ENCODE results near the gene BICDL2. TPM values are rescaled to one million over a fixed set of nuclear protein-coding genes. Genes with fewer than 3 reads are reported as not detected.

The BICDL2 gene, protein sequence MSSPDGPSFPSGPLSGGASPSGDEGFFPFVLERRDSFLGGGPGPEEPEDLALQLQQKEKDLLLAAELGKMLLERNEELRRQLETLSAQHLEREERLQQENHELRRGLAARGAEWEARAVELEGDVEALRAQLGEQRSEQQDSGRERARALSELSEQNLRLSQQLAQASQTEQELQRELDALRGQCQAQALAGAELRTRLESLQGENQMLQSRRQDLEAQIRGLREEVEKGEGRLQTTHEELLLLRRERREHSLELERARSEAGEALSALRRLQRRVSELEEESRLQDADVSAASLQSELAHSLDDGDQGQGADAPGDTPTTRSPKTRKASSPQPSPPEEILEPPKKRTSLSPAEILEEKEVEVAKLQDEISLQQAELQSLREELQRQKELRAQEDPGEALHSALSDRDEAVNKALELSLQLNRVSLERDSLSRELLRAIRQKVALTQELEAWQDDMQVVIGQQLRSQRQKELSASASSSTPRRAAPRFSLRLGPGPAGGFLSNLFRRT
- total RNA-seq (2022; extraction: Qiagen RNA extraction; ENCODE audit: low read depth), result not detected in 5 replicates

DNA sequence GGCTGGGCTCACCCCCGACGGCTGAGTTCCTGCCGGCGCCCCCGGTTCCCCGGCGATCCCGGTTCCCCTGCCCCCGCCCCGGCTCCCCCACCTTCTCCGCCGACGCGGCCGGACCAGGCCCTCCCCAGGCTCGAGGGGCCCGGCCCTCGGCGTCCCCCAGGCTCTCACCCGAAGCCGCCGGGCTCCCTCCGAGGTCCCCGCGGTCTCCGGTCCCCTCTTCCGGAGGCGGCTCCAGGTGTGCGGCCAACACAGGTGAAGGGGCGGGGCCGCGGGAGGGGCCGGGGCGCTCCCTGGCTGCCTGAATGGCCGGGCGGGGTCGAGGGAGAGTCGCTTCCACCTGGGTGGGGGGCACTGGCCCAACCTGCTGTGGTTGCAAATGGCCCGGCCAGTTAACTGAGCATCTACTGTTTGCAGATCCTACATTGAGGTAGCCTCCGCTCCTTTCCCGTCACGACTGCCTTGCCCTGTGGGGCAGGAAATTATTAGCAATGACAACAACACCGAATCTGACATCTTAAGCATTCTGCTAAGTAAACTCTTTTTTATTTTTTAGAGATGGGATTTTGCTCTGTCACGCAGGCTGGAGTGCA lies at the start of gene BICDL2:
TSS of gene BICDL2 (minus strand) at position 219 of the 590 bp plus-strand sequence. CDS start 1,448 bp downstream, outside the sequence.

DNA sequence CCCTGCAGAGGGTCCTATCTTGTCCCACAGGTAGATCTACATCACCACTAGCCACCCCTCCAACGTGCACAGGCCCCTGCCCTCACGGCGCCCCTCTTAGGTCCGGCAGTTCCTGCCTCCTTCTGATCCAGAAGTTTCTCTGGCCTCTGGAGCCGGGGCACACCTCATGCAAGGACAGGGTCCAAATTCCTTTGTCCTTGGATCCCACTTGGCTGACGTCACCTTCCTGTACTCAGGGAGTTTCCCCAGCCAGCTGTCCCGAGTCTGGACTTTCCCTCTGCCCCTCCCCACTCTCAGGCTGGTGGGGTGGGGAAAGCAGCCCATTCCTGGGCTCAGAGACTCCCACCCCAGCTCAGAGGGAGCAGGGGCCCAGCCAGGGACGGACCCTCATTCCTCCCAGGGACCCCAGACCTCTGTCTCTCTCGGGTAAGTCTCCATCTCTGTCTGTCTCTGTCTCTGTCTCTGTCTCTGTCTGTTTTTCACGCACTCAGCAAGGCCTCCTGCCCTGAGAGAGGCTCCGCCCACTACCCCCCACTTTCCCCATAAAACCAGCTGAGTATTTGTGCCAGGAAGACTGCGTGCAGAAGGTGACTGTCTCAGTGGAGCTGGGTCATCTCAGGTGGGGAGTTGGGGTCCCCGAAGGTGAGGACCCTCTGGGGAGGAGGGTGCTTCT lies 28.5 kb upstream of the BICDL2 start, which contains the start of gene IL32:
TSS of gene IL32 (plus strand) at position 572 of the 673 bp plus-strand sequence. CDS start 172 bp downstream, outside the sequence.

DNA sequence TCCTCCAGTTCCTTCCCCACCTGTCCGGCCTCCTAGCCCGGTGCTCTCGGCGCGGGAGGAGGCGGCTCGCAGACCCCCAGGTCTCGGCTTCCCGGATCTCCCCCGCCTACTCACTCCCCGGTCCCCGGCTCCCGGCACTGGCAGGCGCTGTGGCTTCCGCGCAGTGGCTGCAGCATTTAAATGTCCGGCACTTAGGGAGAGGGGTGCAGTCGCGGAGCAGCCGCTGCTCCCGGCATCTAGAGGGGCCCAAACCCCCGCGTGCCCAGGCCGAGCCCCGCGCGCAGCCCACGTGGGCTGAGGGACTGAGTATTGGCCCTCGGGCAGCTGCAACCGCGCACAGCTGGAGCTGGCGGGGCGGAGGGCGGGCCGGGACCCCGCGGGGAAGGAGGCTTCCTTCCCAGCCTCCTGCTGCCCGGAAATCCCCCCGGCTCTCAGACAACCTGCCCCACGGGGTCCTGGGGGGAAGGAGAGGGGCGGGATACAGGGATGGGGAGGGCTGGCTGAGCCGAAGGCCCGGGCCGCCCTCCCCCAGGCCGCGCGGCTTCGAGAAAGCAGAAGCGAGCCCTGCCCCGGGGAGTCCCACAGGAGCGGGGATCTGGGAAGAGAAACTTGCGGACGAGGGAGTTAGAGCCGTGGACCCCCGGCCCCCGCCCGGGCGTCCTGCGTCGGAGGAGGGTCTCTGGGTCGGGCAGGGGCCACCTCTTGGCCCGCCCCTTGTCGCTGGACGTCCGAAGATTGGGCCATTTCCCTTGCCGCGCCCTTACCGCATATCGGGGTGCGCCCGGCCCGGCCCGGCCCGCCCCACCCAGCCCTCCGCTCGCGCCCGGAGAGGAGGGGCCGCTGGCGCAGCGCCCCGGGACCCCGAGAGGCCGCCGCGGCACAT lies 9.3 kb upstream of the BICDL2 start, which contains the start of gene MMP25:
TSS of gene MMP25 (plus strand) at position 804 of the 883 bp plus-strand sequence. CDS start 357 bp downstream, outside the sequence.

GRCh38 chr16:3023669-3024478 lies 12.9 kb downstream of the BICDL2 start, which contains the start of the genes HCFC1R1 and THOC6:
TSS of gene HCFC1R1 (minus strand) at chr16:3023942. CDS start at chr16:3023941, 1 bp downstream.
TSS of gene THOC6 (plus strand) at chr16:3024035. CDS start at chr16:3024327, 292 bp downstream.

DNA sequence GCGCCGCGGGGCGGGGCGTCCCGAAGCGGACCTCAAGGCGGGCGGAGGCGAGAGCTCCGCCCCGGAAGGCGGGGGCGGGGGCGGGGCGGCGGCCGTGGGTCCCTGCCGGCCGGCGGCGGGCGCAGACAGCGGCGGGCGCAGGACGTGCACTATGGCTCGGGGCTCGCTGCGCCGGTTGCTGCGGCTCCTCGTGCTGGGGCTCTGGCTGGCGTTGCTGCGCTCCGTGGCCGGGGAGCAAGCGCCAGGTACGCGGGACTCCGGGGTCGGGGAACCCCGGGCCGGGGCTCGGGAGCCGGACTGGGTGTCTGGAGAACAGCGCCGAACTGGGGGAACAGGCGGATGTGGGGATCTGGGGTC lies 16.5 kb downstream of the BICDL2 start, which contains the start of gene TNFRSF12A:
TSS of gene TNFRSF12A (plus strand) at position 122 of the 357 bp plus-strand sequence. CDS start at position 152, 30 bp downstream.

DNA sequence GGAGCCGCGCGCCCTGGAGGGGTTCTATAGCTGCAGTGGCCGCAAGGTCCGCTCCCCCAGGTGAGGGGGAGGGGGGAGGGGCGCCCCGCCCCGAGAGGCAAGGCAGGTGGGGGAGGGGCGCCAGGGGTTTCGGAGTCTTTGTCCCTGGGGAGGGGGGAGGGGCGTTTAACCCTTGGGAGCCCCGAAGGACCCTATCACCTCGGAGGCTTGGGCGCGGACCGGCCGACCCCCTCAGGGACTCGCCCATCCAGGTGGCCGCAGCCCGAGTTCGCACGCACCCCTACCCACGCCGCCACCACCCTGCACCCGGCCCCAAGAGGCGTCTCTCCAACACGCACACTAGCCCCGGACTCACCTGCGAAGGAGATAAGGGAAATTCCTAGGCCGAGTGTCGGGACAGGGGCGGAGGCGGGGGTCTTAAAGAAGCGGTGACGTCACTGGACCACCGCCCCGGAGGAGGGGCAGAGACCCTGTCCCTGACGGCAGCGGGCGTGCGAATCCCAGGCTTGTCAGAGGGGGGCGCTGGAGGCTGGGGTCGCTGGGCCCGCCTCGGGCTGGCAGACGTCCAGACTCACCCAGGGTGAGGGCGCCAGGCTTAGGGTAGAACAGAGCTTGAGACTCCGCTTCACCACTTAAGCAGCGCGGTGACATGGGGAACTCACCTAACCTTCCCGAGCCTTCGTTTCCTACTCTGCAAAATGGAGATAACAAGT lies 18.8 kb downstream of the BICDL2 start, which contains the start of gene CLDN6:
TSS of gene CLDN6 (minus strand) at position 390 of the 713 bp plus-strand sequence. CDS start 2,162 bp downstream, outside the sequence.

GRCh38 chr16:3012828-3013420 lies 23.8 kb downstream of the BICDL2 start, which contains the start of gene CLDN9:
TSS of gene CLDN9 (plus strand) at chr16:3012923. CDS start at chr16:3013363, 440 bp downstream.

DNA sequence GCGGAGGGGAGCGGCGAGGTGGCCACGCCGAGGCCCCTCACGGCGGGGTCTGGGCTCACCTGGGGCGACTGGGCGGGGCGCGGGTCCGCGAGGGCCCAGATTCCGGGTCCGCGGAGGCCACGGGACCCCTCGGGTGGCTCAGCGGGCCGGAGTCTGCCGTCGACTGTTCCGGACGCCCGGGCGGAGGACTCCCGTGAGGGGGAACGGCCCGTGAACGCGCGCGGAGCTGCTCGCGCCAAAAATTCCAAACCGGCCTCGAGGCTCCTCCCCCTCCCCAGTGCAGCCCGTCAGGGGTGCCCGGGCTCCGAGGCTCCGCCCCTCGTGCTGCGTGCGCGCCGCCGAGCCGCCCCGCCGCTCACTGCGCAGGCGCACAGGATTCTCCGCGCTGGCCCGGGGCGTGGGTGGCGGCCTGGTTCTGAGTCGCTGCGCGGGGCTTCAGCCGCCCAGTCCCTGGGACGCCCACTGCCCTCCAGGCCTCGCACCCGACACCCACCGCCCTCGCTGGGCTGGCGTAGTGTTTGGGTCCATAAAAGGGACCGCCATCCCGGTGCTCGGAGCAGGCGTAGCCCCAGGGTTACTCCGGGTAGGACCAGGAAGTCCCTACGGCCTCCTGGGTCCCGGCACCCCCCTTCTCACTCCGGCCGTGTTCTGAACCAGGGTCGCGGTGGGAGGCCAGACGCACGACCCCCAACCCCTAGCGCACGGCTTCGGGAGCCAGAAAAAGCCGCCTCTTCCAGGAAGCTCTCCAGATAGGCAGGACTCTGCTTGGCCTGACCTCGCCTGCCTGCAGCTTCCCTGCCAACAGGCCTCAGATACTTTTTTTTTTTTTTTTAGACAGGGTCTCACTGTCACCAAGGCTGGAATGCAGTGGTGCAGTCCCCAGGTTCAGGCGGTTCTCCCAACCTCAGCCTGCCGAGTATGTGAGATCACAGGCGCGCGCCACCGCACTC lies 56.2 kb downstream of the BICDL2 start, which contains the start of gene PKMYT1:
TSS of gene PKMYT1 (minus strand) at position 220 of the 950 bp plus-strand sequence. CDS start 789 bp downstream, outside the sequence.

Other genes starting within 250 kb of the BICDL2 start
- gene PRSS33, start 249.4 kb downstream of the BICDL2 start, total RNA-seq (2022; extraction: Qiagen RNA extraction; ENCODE audit: low read depth), result 0.03 TPM in 1 of 5 replicates, not detected in the others
- gene PRSS41, start 238.5 kb downstream of the BICDL2 start, total RNA-seq (2022; extraction: Qiagen RNA extraction; ENCODE audit: low read depth), result not detected in 5 replicates
- gene PRSS21, start 219.7 kb downstream of the BICDL2 start, total RNA-seq (2022; extraction: Qiagen RNA extraction; ENCODE audit: low read depth), result 0.11 to 0.19 TPM (median 0.12 TPM) in 3 of 5 replicates, not detected in the others
- 0.55 to 1.0 TPM (median 0.87 TPM) in 5 replicates for gene ZG16B, start 206.6 kb downstream of the BICDL2 start, total RNA-seq (2022; extraction: Qiagen RNA extraction; ENCODE audit: low read depth)
- 2.3 to 3.6 TPM (median 2.7 TPM) in 5 replicates for gene PRSS22, start 178.8 kb downstream of the BICDL2 start, total RNA-seq (2022; extraction: Qiagen RNA extraction; ENCODE audit: low read depth)
- gene FLYWCH2, start 153.7 kb downstream of the BICDL2 start, total RNA-seq (2022; extraction: Qiagen RNA extraction; ENCODE audit: low read depth), result 46.2 to 58.3 TPM (median 52.7 TPM) in 5 replicates
- gene FLYWCH1, start 125.0 kb downstream of the BICDL2 start, total RNA-seq (2022; extraction: Qiagen RNA extraction; ENCODE audit: low read depth), result 18.8 to 30.9 TPM (median 28.1 TPM) in 5 replicates
- 1.1 to 2.3 TPM (median 1.9 TPM) in 5 replicates for gene KREMEN2, start 72.7 kb downstream of the BICDL2 start, total RNA-seq (2022; extraction: Qiagen RNA extraction; ENCODE audit: low read depth)
- 29.4 to 40.9 TPM (median 37.7 TPM) in 5 replicates for gene PAQR4, start 67.6 kb downstream of the BICDL2 start, total RNA-seq (2022; extraction: Qiagen RNA extraction; ENCODE audit: low read depth)
- gene PKMYT1, start 56.5 kb downstream of the BICDL2 start, total RNA-seq (2022; extraction: Qiagen RNA extraction; ENCODE audit: low read depth), result 62.4 to 91.1 TPM (median 87.4 TPM) in 5 replicates
- gene CLDN9, start 24.0 kb downstream of the BICDL2 start, total RNA-seq (2022; extraction: Qiagen RNA extraction; ENCODE audit: low read depth), result 0.27 to 0.80 TPM (median 0.39 TPM) in 5 replicates
- gene CLDN6, start 18.8 kb downstream of the BICDL2 start, total RNA-seq (2022; extraction: Qiagen RNA extraction; ENCODE audit: low read depth), result 0.30 to 0.58 TPM (median 0.32 TPM) in 4 of 5 replicates, not detected in the other
- 446 to 698 TPM (median 646 TPM) in 5 replicates for gene TNFRSF12A, start 16.6 kb downstream of the BICDL2 start, total RNA-seq (2022; extraction: Qiagen RNA extraction; ENCODE audit: low read depth)
- gene HCFC1R1, start 13.0 kb downstream of the BICDL2 start, total RNA-seq (2022; extraction: Qiagen RNA extraction; ENCODE audit: low read depth), result 201 to 240 TPM (median 232 TPM) in 5 replicates
- 27.4 to 38.7 TPM (median 33.2 TPM) in 5 replicates for gene THOC6, start 12.9 kb downstream of the BICDL2 start, total RNA-seq (2022; extraction: Qiagen RNA extraction; ENCODE audit: low read depth)
- 0.67 to 0.97 TPM (median 0.85 TPM) in 5 replicates for gene MMP25, start 9.6 kb upstream of the BICDL2 start, total RNA-seq (2022; extraction: Qiagen RNA extraction; ENCODE audit: low read depth)
- 22.4 to 36.7 TPM (median 28.1 TPM) in 5 replicates for gene IL32, start 28.7 kb upstream of the BICDL2 start, total RNA-seq (2022; extraction: Qiagen RNA extraction; ENCODE audit: low read depth)
- 0.03 TPM in 1 of 5 replicates, not detected in the others for gene ZSCAN10, start 62.4 kb upstream of the BICDL2 start, total RNA-seq (2022; extraction: Qiagen RNA extraction; ENCODE audit: low read depth)
- 11.3 to 15.1 TPM (median 13.2 TPM) in 5 replicates for gene ZNF205, start 75.6 kb upstream of the BICDL2 start, total RNA-seq (2022; extraction: Qiagen RNA extraction; ENCODE audit: low read depth)
- gene ZNF213, start 98.1 kb upstream of the BICDL2 start, total RNA-seq (2022; extraction: Qiagen RNA extraction; ENCODE audit: low read depth), result 7.9 to 12.9 TPM (median 11.6 TPM) in 5 replicates
- gene OR1F1, start 151.3 kb upstream of the BICDL2 start, total RNA-seq (2022; extraction: Qiagen RNA extraction; ENCODE audit: low read depth), result 0.29 to 0.48 TPM (median 0.40 TPM) in 3 of 5 replicates, not detected in the others
- gene ZNF200, start 198.2 kb upstream of the BICDL2 start, total RNA-seq (2022; extraction: Qiagen RNA extraction; ENCODE audit: low read depth), result 8.1 to 11.5 TPM (median 8.3 TPM) in 5 replicates
- not detected in 5 replicates for gene MEFV, start 219.7 kb upstream of the BICDL2 start, total RNA-seq (2022; extraction: Qiagen RNA extraction; ENCODE audit: low read depth)
- gene ZNF263, start 246.5 kb upstream of the BICDL2 start, total RNA-seq (2022; extraction: Qiagen RNA extraction; ENCODE audit: low read depth), result 36.1 to 39.3 TPM (median 37.6 TPM) in 5 replicates

All from A549 treated with CpdA at 1 μM for 4 hours (cell line).